HG02840 (cell line): ENCODE measurements around the gene WDR43.

ENCODE experiments used
- ATAC-seq: cut with Tn5 transposase; IDR thresholded peaks from one replicate; pipeline ENCODE4 v1.9.1; 2021; ENCODE audit warnings: mild to moderate bottlenecking, moderate library complexity, moderate number of reproducible peaks; ENCODE audit not compliant: unreplicated experiment, low FRiP score

Gene WDR43

DNA sequence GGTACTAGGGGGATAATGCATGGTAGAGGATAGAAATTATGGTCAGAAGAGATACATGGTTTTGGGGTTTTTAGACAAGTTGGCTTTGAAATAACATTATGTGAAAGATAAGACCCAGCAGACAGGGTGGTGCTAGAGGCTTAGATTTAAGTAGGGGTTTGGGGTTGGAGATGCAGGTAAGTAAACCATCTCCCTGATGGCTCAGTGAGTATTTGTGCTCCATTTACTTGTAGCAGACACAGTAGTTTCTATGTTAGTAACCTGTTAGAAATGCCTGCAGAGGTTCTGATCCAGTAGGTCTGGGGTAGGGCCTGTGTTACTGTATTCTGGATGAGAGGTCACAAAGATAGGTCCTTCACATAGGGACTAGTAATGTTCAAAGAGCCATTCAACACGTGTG lies 13.7 kb downstream of the WDR43 start:
- no peak for ATAC-seq

- no peak for ATAC-seq
These were observed 15.3 kb downstream of the WDR43 start for GRCh38 chr2:28909655-28910353.

- no peak for ATAC-seq
These were observed 21.5 kb downstream of the WDR43 start for GRCh38 chr2:28915939-28916338.

DNA sequence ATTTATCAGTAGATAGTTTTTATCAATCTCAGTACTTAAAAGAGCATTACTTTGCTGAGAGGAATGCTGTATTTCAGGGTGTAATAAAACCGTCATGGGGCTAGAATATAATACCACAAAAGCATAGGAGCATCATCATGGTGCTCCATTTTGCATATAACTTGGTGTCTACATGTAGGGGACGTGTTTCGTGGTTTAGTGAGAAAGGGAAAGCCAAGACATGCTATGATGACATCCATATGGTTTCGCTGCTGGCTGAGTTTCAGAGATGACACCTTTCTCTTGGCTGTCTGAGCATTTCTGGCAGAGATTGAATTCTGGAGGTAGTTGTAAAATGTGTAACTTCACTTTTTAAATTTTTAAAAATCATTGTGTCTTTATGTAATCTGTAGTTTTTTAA lies 32.4 kb downstream of the WDR43 start:
- no peak for ATAC-seq

DNA sequence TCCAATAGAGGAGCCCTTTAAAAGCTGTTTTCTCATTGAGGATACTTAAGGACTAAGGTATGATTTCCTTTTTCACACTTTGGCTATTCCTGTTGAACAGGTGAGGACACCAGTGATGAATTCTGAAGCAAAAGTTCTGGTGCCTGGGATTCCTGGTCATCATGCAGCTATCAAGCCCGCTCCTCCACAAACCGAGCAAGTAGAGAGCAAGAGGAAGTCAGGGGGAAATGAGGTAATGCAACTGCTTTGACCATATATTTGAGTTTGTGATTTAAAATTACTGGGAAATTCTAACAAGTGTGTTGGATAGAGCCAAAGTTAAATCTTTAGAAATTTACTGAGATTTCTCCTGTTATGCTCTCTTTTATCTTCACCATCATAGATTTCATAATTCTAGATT lies 33.0 kb downstream of the WDR43 start:
- ATAC-seq = no peak

GRCh38 chr2:28927878-28928277 lies 33.4 kb downstream of the WDR43 start:
- ATAC-seq = no peak

GRCh38 chr2:28929581-28929980 lies 35.1 kb downstream of the WDR43 start:
- no peak for ATAC-seq

- no peak for ATAC-seq
These were observed 35.7 kb downstream of the WDR43 start for GRCh38 chr2:28930205-28930604.

DNA sequence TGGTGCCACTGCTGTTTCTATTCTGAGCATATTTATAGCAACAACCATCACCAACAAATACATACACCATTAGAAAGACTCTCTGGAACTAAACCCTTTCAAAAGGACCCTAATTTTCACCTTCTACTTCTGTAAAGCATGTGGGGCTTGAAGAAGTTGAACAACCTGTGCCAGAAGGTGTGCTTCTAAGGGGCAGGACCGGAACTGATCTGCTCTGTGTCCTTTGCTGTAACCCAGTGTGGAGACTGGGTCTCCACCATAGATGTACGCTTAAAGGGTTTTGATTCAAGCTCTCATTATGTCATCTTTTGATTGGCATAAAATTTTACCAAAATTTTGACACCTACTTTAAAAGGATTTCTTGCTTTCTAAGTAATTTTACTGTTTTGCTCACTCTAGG lies 40.3 kb downstream of the WDR43 start:
- ATAC-seq = no peak

DNA sequence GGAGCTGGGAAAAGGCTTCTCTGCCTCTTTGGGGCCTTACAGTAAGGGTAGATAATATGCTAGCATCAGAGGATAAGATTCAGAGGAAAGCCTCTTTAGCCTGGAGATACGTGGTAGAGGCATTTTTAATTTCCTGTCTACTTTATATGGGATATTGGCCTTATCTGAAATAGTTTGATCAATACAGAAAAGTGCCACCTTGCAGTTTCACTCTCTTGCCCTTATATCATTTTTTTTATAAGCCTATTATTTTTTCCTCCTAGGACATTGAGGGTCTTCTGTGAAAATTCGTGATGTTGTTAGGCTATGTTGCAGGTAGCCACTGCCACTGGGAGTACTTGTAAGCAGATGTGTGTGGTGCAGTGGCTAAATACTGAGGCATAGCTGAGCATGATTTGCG lies 46.5 kb downstream of the WDR43 start:
- no peak for ATAC-seq

GRCh38 chr2:28944535-28945248 lies 50.2 kb downstream of the WDR43 start:
- ATAC-seq = no peak

DNA sequence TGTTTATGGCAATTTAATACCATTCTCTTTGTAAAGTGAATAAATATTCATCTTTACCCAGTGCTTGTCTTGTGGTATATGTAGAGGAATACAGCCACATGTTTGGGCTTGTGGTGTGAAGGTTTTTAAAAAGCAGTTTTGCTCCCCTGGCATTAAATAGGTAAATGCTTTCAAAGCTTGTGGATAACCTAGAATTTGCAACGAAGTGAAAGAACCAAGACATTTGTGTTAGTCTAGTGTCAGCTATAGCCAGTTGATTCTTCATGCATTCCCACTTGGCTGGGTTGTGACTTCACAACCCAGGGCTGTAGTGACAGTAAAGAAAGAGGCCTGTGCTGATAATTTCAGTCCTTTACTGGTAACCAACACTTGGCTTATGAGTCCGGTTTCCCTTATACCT lies 53.7 kb downstream of the WDR43 start:
- no peak for ATAC-seq

DNA sequence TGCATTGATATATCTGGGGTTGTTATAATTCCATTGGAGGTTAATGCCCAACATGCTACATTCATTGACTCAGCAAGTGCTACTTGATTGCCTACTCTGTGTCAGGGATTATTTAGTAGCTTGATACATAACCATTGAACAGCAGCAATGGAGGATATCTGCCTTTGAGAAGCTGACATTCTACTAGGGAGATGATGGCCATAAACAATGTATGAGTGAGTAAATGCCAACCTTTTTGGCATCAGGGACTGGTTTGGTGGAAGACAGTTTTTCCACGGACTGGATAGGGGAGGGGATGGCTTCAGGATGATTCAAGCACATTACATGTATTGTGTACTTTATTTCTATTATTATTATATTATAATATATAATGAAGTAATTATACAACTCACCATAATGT lies 54.7 kb downstream of the WDR43 start:
- ATAC-seq = no peak

GRCh38 chr2:28949617-28950305 lies 55.3 kb downstream of the WDR43 start:
- no peak for ATAC-seq

- ATAC-seq = no peak
These were observed 56.6 kb downstream of the WDR43 start for GRCh38 chr2:28950941-28951630.

DNA sequence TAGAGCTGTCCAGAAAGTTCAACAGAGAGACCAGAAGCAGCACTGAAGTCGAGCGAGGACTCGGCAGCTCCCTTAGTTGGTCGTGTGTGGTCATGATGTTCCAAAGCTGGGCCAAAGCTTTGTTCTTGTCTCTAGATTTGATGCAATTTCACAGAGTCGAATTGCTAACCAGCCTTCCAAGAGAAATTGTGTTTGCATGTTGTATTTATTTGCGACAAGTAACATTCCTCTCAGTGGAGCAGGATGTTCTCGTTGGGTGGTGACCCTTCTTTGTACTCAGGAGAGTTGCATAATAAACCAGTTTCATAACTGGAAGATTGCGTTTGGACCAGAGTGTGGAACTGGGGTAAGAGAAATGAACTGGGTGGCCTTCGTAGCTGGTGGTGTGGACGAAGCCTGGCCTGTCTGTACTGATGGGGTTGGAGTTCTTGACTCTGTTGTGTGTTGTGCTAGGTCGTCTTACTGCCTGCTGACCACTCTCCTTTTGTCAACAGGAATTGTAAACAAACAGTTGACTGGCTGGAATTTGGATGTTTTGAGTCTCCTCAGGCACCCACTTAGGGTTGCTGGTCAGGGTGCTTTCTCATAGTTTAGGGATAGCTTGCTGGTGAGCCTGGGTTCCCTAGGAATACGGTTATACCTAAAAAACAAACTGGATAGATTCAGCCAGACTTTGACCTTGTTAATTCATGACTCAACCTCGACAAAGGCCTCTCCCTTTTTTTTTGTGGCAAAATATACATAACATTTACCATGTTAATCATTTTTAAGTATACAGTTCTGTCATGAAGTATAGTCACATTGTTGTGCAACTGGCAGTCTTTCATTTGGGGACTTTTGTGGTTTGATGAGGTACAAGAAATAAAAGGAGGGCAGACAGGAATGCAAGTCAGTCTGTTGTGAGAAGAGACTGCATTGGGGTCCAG lies 57.7 kb downstream of the WDR43 start:
- ATAC-seq = no peak

DNA sequence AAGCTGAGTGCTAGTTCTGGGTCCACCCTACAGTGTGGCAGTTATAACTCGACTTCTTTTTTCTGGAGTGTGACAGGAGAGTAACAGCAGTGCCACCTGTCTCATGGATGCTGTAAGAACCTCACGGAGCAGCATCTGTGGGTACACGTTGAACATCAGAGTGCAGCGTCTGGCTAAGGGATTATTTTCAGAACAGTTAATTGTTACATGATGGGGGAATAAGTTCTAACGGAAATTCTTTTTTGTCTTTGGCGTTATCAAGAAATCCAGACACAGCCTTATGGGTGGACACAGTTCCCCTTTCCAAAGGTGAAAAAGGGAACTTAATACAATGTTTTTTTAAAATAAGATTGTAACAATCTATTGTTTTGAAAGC lies 58.4 kb downstream of the WDR43 start:
- ATAC-seq = no peak

- ATAC-seq = no peak
These were observed 61.0 kb downstream of the WDR43 start for GRCh38 chr2:28955467-28955866.

- ATAC-seq = no peak
These were observed 62.0 kb downstream of the WDR43 start for GRCh38 chr2:28956415-28956826.

DNA sequence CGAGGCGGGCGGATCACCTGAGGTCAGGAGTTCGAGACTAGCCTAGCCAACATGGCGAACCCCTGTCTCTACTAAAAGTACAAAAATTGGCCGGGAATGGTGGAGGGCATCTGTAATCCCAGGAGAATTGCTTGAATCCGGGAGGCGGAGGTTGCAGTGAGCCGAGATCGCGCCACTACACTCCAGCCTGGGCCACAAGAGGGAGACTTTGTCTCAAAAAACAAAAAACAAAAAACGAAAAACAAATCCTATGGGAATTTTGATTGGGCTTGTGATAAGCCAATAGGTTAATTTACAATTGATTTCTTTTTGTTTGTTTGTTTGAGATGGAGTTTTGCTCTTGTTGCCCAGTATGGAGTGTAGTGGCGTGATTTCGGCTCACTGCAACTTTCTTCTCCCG lies 62.4 kb downstream of the WDR43 start:
- no peak for ATAC-seq
